Mesothelial cell of epicardium (in vitro differentiated cells): ENCODE data around the gene TMEM178A. TPM values are rescaled to one million over a fixed set of nuclear protein-coding genes. Genes with fewer than 3 reads are reported as not detected.

Experiments
- DNase-seq, 2 experiments: peaks; one replicate each; pipeline ENCODE4 v3.0.0; 2021; ENCODE audit warnings: low spot score in 2 of 2; ENCODE audit not compliant: unreplicated experiment in 2 of 2
- H3K27ac Mint-ChIP-seq: 2 replicates; pipeline ENCODE4 v1.8.0; 2021; ENCODE audit warnings: mixed read lengths
- H3K27me3 Mint-ChIP-seq: 2 replicates; pipeline ENCODE4 v1.8.0; 2021; ENCODE audit warnings: low read depth, mixed read lengths
- H3K36me3 Mint-ChIP-seq: 2 replicates; pipeline ENCODE4 v1.8.0; 2021; ENCODE audit warnings: mixed read lengths
- H3K4me1 Mint-ChIP-seq: 2 replicates; pipeline ENCODE4 v1.8.0; 2021; ENCODE audit warnings: mixed read lengths
- H3K4me3 Mint-ChIP-seq: 2 replicates; pipeline ENCODE4 v1.8.0; 2021; ENCODE audit warnings: mild to moderate bottlenecking, moderate library complexity, mixed read lengths
- H3K9me3 Mint-ChIP-seq: 2 replicates; pipeline ENCODE4 v1.8.0; 2021; ENCODE audit warnings: mixed read lengths
- total RNA-seq: library from RNA; stranded (reverse); gene quantifications from 3 replicates; pipeline ENCODE4 v1.2.1, GENCODE V29; 2021
- TF ChIP-seq, protein P1 (sequence below): fragments of 200-600 bp; sonication (generic); IDR thresholded peaks from one replicate; pipeline ENCODE4 v1.5.0; 2021; ENCODE audit warnings: antibody characterized with exemption; ENCODE audit not compliant: unreplicated experiment

The TMEM178A gene
- total RNA-seq, 1 donor from 2014 or later, result 13.1 TPM

DNA sequence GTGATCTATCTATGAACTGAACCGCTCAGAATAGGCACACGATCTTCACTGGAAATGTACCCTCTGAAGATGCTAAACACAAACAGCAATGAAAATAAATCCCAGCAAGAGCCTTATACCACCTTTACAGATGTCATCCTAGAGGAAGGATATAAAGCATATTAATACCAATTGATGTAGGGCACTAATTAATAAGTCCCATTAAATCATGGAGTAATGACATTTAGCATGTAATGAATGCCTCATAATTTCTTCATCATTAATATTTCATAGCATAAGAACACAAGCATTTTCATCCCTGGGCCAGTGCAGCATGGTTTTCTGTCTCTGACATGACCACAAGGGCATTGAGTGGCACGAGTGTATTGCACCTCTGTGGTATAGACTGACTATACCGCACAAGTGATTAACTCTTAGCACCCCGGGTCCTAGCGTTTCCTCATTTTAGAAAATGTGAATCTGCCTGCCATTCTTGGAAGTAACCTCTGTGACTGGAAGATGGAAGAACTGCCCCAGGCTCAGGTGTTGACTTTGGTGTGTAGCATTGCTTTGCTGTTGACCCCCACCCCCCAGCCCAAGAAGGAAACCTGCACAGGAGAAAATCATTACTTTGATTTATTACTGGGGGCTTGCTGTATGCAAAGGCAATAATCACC is 1.4 kb upstream of the TMEM178A start:
- no peak for DNase-seq
- H3K27ac Mint-ChIP-seq, result no peak overlapping the region
- H3K4me1 Mint-ChIP-seq, result peaks cover 27% of the 10 kb centered on the region
- H3K36me3 Mint-ChIP-seq, result no peaks in the 10 kb centered on the region
- TF ChIP-seq, protein P1, sequence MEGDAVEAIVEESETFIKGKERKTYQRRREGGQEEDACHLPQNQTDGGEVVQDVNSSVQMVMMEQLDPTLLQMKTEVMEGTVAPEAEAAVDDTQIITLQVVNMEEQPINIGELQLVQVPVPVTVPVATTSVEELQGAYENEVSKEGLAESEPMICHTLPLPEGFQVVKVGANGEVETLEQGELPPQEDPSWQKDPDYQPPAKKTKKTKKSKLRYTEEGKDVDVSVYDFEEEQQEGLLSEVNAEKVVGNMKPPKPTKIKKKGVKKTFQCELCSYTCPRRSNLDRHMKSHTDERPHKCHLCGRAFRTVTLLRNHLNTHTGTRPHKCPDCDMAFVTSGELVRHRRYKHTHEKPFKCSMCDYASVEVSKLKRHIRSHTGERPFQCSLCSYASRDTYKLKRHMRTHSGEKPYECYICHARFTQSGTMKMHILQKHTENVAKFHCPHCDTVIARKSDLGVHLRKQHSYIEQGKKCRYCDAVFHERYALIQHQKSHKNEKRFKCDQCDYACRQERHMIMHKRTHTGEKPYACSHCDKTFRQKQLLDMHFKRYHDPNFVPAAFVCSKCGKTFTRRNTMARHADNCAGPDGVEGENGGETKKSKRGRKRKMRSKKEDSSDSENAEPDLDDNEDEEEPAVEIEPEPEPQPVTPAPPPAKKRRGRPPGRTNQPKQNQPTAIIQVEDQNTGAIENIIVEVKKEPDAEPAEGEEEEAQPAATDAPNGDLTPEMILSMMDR, result no peak
- H3K4me3 Mint-ChIP-seq, result peak overlapping the region; percentile 75
- H3K27me3 Mint-ChIP-seq, result peaks cover 33% of the 10 kb centered on the region
- no peaks in the 10 kb centered on the region for H3K9me3 Mint-ChIP-seq

DNA sequence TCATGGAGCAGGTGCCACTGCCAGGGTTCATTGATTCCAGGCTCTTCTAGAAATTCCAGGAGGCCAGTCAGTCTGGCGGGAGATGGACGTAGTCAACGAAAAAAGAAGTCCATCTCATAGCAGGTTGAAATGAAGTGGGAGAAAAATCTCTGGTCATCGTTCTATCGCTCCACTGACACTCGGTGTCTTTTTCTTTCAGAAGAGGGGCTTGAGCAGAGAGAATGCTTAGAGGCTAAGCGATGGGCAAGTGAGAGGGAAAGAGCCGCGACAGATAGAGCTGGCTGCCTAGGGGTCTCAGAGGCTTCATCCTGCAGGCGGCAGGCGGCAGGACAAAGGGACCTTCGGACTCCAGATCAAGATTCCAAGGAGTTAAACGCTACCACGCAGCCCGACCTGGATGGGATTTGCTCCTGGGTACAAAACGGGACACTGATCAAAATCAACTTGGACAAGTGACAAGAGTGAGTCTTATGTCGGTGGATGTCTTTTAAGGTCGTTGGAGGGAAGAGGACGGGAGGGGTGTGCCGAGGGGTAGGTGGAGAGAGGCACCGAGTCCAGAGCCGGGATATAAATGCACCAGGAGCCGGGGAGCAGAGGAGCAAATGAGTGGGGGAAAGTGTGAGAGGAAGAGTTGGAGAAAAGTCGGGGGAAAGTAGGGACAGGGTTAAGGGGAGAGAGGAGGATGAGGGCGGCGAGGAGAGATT is 677 bp upstream of the TMEM178A start:
- Mint-ChIP-seq H3K4me1 (peaks cover 27% of the 10 kb centered on the region), H3K27me3 (peaks cover 38% of the 10 kb centered on the region), H3K36me3 (no peaks in the 10 kb centered on the region), H3K27ac (peak overlapping the region; percentile 60), H3K9me3 (no peaks in the 10 kb centered on the region), H3K4me3 (peak overlapping the region; percentile 75)
- no peak for DNase-seq
- TF ChIP-seq, protein P1, result no peak

DNA sequence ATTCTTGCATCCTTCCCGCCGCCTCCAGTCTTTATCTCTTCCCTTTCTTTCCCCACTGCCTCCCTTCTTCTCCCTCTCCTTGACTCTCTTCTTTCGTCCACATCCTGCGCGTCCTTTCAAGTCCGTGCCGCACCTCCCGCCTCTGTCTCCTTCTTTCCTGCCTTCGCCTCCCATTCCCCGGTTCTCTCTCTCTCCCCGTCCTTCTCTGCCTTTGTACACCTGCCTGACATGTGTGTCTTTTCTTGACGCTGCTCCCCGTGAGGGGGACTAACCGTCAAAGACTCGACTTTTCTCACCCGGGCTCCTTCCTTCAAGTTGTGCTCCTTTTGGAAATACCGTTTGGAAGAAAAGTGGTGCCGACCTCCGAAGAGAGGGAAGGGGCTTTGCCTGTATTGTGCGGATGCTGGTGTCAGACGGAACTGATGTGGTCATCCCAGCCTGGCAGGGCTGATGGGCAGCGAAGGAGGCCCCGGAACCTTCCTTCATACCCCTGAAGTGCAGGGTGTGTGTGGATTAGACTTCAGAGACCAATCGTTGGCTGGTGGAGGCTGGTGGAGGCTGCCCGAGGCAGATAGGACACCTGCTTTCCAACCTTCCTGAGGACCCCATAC is 879 bp downstream of the TMEM178A start:
- H3K36me3 Mint-ChIP-seq, result no peaks in the 10 kb centered on the region
- peaks cover 42% of the 10 kb centered on the region for H3K27me3 Mint-ChIP-seq
- no peaks in the 10 kb centered on the region for H3K9me3 Mint-ChIP-seq
- peak in 1 of 2 experiments; percentile 40 for DNase-seq
- H3K27ac Mint-ChIP-seq, result peak overlapping the region; percentile 78
- H3K4me1 Mint-ChIP-seq, result peaks cover 33% of the 10 kb centered on the region
- TF ChIP-seq, protein P1, result no peak
- peak overlapping the region; percentile 92 for H3K4me3 Mint-ChIP-seq

DNA sequence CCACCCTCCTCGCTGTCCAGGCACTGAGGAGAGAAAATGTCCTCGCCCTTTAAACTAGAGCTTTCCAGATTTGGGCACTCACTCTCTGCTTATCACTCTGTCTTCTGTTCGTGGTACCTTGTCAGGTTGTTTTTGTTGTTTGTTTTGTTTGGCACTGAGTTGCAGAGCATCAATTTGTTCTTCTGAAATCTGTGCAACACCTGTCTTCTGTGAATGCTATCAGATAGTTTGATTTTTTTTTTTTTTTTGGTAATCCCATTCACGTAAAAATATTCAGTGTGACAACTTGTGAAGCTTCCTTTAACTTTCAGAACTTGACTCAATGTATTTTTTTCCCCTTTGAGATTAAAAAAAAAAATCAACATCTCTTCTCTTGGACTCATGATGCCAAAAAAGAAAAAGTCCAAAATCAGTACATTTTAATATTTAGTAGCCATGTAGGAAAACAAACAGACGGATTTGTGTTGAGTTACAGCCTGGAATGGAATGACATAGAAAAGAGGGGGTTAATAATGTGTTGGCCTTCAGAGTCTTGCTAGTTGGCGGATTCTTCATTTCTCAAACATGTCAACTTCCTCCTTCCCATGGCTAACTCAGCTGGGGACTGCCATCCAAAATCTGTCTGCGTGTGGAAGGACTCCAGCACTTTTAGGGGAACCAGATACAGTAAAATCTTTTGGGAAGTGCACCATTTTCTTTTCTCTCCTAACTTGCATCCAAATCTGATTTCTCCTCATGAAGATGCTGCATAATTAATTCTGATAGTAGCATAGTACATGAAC is 1.6 kb downstream of the TMEM178A start:
- Mint-ChIP-seq H3K36me3 (no peaks in the 10 kb centered on the region), H3K4me1 (peaks cover 40% of the 10 kb centered on the region), H3K9me3 (no peaks in the 10 kb centered on the region), H3K27ac (no peak overlapping the region), H3K27me3 (peaks cover 42% of the 10 kb centered on the region), H3K4me3 (peak overlapping the region; percentile 92)
- DNase-seq, result no peak
- TF ChIP-seq, protein P1, result no peak

DNA sequence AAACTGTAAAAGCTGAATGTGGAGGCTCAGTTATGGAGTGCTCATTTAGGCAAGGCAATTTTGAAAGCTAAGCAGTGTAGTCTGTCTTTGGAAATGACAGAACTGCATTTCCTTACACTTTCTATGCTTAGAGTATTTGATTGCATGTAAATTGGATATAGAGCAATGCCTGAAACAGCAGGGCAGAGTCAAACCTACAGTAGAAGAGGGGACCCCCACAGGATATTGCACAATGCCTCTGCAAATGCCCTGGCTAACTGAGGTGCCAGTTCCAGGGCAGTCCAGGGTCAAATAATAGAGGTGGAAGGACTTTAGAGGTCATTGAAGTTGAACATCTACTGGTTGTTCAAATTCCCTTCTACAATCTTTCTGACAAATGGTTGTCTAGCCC is 2.2 kb downstream of the TMEM178A start:
- no peak for DNase-seq
- no peak overlapping the region for H3K27ac Mint-ChIP-seq
- TF ChIP-seq, protein P1, result no peak
- peak overlapping the region; percentile 92 for H3K4me3 Mint-ChIP-seq
- peaks cover 40% of the 10 kb centered on the region for H3K4me1 Mint-ChIP-seq
- H3K9me3 Mint-ChIP-seq, result no peaks in the 10 kb centered on the region
- H3K27me3 Mint-ChIP-seq, result peaks cover 42% of the 10 kb centered on the region
- H3K36me3 Mint-ChIP-seq, result no peaks in the 10 kb centered on the region
